Activated CD4-positive, alpha-beta memory T cell treated with anti-CD3 and anti-CD28 coated beads for 36 hours (primary cell): ENCODE data around the gene KAT6B. TPM values are rescaled to one million over a fixed set of nuclear protein-coding genes. Genes with fewer than 3 reads are reported as not detected.

Experiments used
- CTCF ChIA-PET: fragments of 350-600 bp; sonication (Branson Sonifier 250); formaldehyde crosslinking; loops from one replicate; lab custom pipeline; 2021; ENCODE audit warnings: antibody characterized with exemption, inconsistent platforms; lab: Charles Lee
- POLR2A ChIA-PET: fragments of 350-600 bp; sonication (Branson Sonifier 250); formaldehyde crosslinking; loops from one replicate; lab custom pipeline; 2021; ENCODE audit warnings: antibody characterized with exemption; lab: Charles Lee
- DNase-seq: peaks from one replicate; pipeline ENCODE4 v3.0.0-alpha.2; 2020
- H3K27ac Mint-ChIP-seq: one replicate; pipeline ENCODE4 v1.8.0; 2021; ENCODE audit warnings: mixed read lengths
- H3K27me3 Mint-ChIP-seq: one replicate; pipeline ENCODE4 v1.8.0; 2021; ENCODE audit warnings: mixed read lengths
- H3K36me3 Mint-ChIP-seq: one replicate; pipeline ENCODE4 v1.8.0; 2021; ENCODE audit warnings: mixed read lengths
- H3K4me1 Mint-ChIP-seq: one replicate; pipeline ENCODE4 v1.8.0; 2021; ENCODE audit warnings: low read depth, mixed read lengths
- H3K4me3 Mint-ChIP-seq: one replicate; pipeline ENCODE4 v1.8.0; 2021; ENCODE audit warnings: mild to moderate bottlenecking, mixed read lengths
- H3K9me3 Mint-ChIP-seq: one replicate; pipeline ENCODE4 v1.8.0; 2021; ENCODE audit warnings: mixed read lengths
- intact Hi-C: fragments of 100-400 bp; cut with micrococcal nuclease; formaldehyde crosslinking; loops from one replicate; pipeline ENCODE4 v1.15.1; 2023
- total RNA-seq, 2 experiments: library from RNA; stranded (reverse); gene quantifications; one replicate each; pipeline ENCODE4 v1.2.3, GENCODE V29; 2021

Gene KAT6B
- total RNA-seq, 2 experiments from 2014 or later, result 17.4 to 20.5 TPM

- peaks cover 22% of the 10 kb centered on the region for H3K4me1 Mint-ChIP-seq
- H3K27me3 Mint-ChIP-seq, result no peaks in the 10 kb centered on the region
- no peak overlapping the region for H3K4me3 Mint-ChIP-seq
- no peaks in the 10 kb centered on the region for H3K9me3 Mint-ChIP-seq
- H3K27ac Mint-ChIP-seq, result no peak overlapping the region
- ChIA-PET CTCF (no interaction called here), POLR2A (no interaction called here)
- intact Hi-C loops, result no loop called here
- no peak for DNase-seq
- no peaks in the 10 kb centered on the region for H3K36me3 Mint-ChIP-seq
Measured at GRCh38 chr10:74949843-74950765, 123.7 kb downstream of the KAT6B start.

GRCh38 chr10:74953214-74953613, 126.8 kb downstream of the KAT6B start:
- CTCF ChIA-PET, result no interaction called here
- H3K27ac Mint-ChIP-seq, result no peak overlapping the region
- intact Hi-C loops, result no loop called here
- no peaks in the 10 kb centered on the region for H3K9me3 Mint-ChIP-seq
- H3K4me3 Mint-ChIP-seq, result no peak overlapping the region
- H3K4me1 Mint-ChIP-seq, result peaks cover 22% of the 10 kb centered on the region
- no peaks in the 10 kb centered on the region for H3K27me3 Mint-ChIP-seq
- no peak for DNase-seq
- H3K36me3 Mint-ChIP-seq, result no peaks in the 10 kb centered on the region
- POLR2A ChIA-PET, result no interaction called here

GRCh38 chr10:74955796-74956195, 129.4 kb downstream of the KAT6B start:
- H3K27ac Mint-ChIP-seq, result no peak overlapping the region
- no peaks in the 10 kb centered on the region for H3K36me3 Mint-ChIP-seq
- H3K4me1 Mint-ChIP-seq, result peaks cover 13% of the 10 kb centered on the region
- intact Hi-C loops, result no loop called here
- H3K9me3 Mint-ChIP-seq, result no peaks in the 10 kb centered on the region
- DNase-seq, result no peak
- no peaks in the 10 kb centered on the region for H3K27me3 Mint-ChIP-seq
- POLR2A ChIA-PET, result no interaction called here
- H3K4me3 Mint-ChIP-seq, result no peak overlapping the region
- CTCF ChIA-PET, result no interaction called here

GRCh38 chr10:74956555-74957111, 130.2 kb downstream of the KAT6B start:
- CTCF ChIA-PET, result no interaction called here
- intact Hi-C loops, result no loop called here
- no peak overlapping the region for H3K27ac Mint-ChIP-seq
- no peak for DNase-seq
- H3K27me3 Mint-ChIP-seq, result no peaks in the 10 kb centered on the region
- H3K9me3 Mint-ChIP-seq, result no peaks in the 10 kb centered on the region
- no peak overlapping the region for H3K4me3 Mint-ChIP-seq
- H3K4me1 Mint-ChIP-seq, result peaks cover 18% of the 10 kb centered on the region
- H3K36me3 Mint-ChIP-seq, result no peaks in the 10 kb centered on the region
- POLR2A ChIA-PET, result no interaction called here

- intact Hi-C loops, result no loop called here
- Mint-ChIP-seq H3K9me3 (no peaks in the 10 kb centered on the region), H3K27ac (no peak overlapping the region), H3K4me3 (no peak overlapping the region), H3K27me3 (no peaks in the 10 kb centered on the region), H3K36me3 (no peaks in the 10 kb centered on the region), H3K4me1 (peaks cover 18% of the 10 kb centered on the region)
- ChIA-PET CTCF (no interaction called here), POLR2A (interaction anchor here (0.5 kb wide), 1 partner anchor 59 kb away, joined by 3 read pairs; no protein-coding TSS in a partner anchor)
- DNase-seq, result no peak
Measured at GRCh38 chr10:74957285-74957961, 131.0 kb downstream of the KAT6B start.

GRCh38 chr10:74958316-74958715, 131.9 kb downstream of the KAT6B start:
- DNase-seq, result no peak
- ChIA-PET CTCF (no interaction called here), POLR2A (no interaction called here)
- Mint-ChIP-seq H3K36me3 (no peaks in the 10 kb centered on the region), H3K27ac (no peak overlapping the region), H3K4me3 (no peak overlapping the region), H3K4me1 (peaks cover 18% of the 10 kb centered on the region), H3K9me3 (no peaks in the 10 kb centered on the region), H3K27me3 (no peaks in the 10 kb centered on the region)
- intact Hi-C loops, result no loop called here

- Mint-ChIP-seq H3K9me3 (no peaks in the 10 kb centered on the region), H3K4me1 (peaks cover 24% of the 10 kb centered on the region), H3K27ac (no peak overlapping the region), H3K27me3 (no peaks in the 10 kb centered on the region), H3K36me3 (no peaks in the 10 kb centered on the region), H3K4me3 (no peak overlapping the region)
- CTCF ChIA-PET, result interaction anchor here (0.9 kb wide), 1 partner anchor 14 kb away, joined by 3 read pairs; no protein-coding TSS in a partner anchor
- POLR2A ChIA-PET, result interaction anchor here (0.5 kb wide), 1 partner anchor 487 kb away, joined by 3 read pairs; no protein-coding TSS in a partner anchor
- no peak for DNase-seq
- intact Hi-C loops, result no loop called here
Measured at GRCh38 chr10:74960670-74961069, 134.3 kb downstream of the KAT6B start.

- ChIA-PET CTCF (no interaction called here), POLR2A (no interaction called here)
- no peaks in the 10 kb centered on the region for H3K27me3 Mint-ChIP-seq
Measured at GRCh38 chr10:74962517-74962916, 136.1 kb downstream of the KAT6B start.

GRCh38 chr10:74963549-74963948, 137.1 kb downstream of the KAT6B start:
- DNase-seq, result no peak
- intact Hi-C loops, result no loop called here
- CTCF ChIA-PET, result no interaction called here
- Mint-ChIP-seq H3K4me1 (peaks cover 26% of the 10 kb centered on the region), H3K4me3 (no peak overlapping the region), H3K9me3 (no peaks in the 10 kb centered on the region), H3K27me3 (no peaks in the 10 kb centered on the region), H3K36me3 (peaks cover 2% of the 10 kb centered on the region), H3K27ac (no peak overlapping the region)
- POLR2A ChIA-PET, result no interaction called here

More at GRCh38 chr10:74962517-74962916, 136.1 kb downstream of the KAT6B start:
- Mint-ChIP-seq H3K4me1 (peaks cover 18% of the 10 kb centered on the region), H3K9me3 (no peaks in the 10 kb centered on the region), H3K36me3 (peaks cover 2% of the 10 kb centered on the region), H3K4me3 (no peak overlapping the region), H3K27ac (no peak overlapping the region)
- intact Hi-C loops, result no loop called here
- no peak for DNase-seq

- intact Hi-C loops, result no loop called here
- peak overlapping the region; percentile 31 for H3K27ac Mint-ChIP-seq
- no peak overlapping the region for H3K4me3 Mint-ChIP-seq
- peaks cover 31% of the 10 kb centered on the region for H3K4me1 Mint-ChIP-seq
- no peaks in the 10 kb centered on the region for H3K27me3 Mint-ChIP-seq
- no peaks in the 10 kb centered on the region for H3K9me3 Mint-ChIP-seq
- CTCF ChIA-PET, result interaction anchor here (1.5 kb wide), 1 partner anchor 145 kb away, joined by 3 read pairs; no protein-coding TSS in a partner anchor
- peaks cover 3% of the 10 kb centered on the region for H3K36me3 Mint-ChIP-seq
- DNase-seq, result no peak
- POLR2A ChIA-PET, result no interaction called here
Measured at GRCh38 chr10:74967911-74968666, 141.7 kb downstream of the KAT6B start.

GRCh38 chr10:74968667-74969061, 142.3 kb downstream of the KAT6B start:
- intact Hi-C loops, result no loop called here
- H3K27ac Mint-ChIP-seq, result no peak overlapping the region
- H3K27me3 Mint-ChIP-seq, result no peaks in the 10 kb centered on the region
- ChIA-PET POLR2A (no interaction called here), CTCF (interaction anchor here (1.5 kb wide), 1 partner anchor 146 kb away, joined by 3 read pairs; no protein-coding TSS in a partner anchor)
- H3K4me3 Mint-ChIP-seq, result no peak overlapping the region
- H3K4me1 Mint-ChIP-seq, result peaks cover 30% of the 10 kb centered on the region
- H3K36me3 Mint-ChIP-seq, result peaks cover 3% of the 10 kb centered on the region
- H3K9me3 Mint-ChIP-seq, result no peaks in the 10 kb centered on the region
- no peak for DNase-seq
